Measurements from ENCODE around the gene SAA1. TPM values are rescaled to one million over a fixed set of nuclear protein-coding genes. Genes with fewer than 3 reads are reported as not detected.

Gene SAA1
- total RNA-seq, 1 donor from 2014 or later: 70.4 TPM

DNA sequence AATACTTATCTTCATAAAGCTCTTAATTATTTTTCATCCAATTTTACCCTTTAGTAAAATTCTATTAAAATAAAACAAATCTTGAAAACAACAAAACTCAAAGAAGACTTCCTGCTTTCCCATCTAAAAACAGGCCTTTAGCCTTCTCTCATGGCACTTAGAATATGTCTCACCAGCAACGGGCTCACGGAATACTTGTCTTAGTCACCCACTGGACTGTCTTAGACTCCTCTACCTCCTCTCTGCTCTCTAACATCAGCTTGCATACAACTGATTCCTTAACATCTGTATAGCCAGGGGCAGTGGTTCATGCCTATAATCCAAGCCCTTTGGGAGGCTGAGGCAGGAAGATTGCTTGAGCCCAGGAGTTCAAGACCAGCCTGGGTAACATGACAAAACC is 42.2 kb downstream of the SAA1 start:
- Histone ChIP-seq H3K4me3 (no peak overlapping the region), H3K36me3 (peaks cover 56 to 75% of the 10 kb centered on the region in 2 donors), H3K27me3 (no peaks in the 10 kb centered on the region), H3K4me1 (peaks cover 6 to 16% of the 10 kb centered on the region in 2 donors), H3K27ac (peak overlapping the region; percentile 22 to 37), H3K9me3 (no peaks in the 10 kb centered on the region)
- DNase-seq (ENCODE audit: low spot score in 2 of 2): no peak
- intact Hi-C loops (cut with DNase I): no loop called here
- TF ChIP-seq, protein P1, sequence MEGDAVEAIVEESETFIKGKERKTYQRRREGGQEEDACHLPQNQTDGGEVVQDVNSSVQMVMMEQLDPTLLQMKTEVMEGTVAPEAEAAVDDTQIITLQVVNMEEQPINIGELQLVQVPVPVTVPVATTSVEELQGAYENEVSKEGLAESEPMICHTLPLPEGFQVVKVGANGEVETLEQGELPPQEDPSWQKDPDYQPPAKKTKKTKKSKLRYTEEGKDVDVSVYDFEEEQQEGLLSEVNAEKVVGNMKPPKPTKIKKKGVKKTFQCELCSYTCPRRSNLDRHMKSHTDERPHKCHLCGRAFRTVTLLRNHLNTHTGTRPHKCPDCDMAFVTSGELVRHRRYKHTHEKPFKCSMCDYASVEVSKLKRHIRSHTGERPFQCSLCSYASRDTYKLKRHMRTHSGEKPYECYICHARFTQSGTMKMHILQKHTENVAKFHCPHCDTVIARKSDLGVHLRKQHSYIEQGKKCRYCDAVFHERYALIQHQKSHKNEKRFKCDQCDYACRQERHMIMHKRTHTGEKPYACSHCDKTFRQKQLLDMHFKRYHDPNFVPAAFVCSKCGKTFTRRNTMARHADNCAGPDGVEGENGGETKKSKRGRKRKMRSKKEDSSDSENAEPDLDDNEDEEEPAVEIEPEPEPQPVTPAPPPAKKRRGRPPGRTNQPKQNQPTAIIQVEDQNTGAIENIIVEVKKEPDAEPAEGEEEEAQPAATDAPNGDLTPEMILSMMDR (IDR thresholded peaks at IDR 0.05): no peak

DNA sequence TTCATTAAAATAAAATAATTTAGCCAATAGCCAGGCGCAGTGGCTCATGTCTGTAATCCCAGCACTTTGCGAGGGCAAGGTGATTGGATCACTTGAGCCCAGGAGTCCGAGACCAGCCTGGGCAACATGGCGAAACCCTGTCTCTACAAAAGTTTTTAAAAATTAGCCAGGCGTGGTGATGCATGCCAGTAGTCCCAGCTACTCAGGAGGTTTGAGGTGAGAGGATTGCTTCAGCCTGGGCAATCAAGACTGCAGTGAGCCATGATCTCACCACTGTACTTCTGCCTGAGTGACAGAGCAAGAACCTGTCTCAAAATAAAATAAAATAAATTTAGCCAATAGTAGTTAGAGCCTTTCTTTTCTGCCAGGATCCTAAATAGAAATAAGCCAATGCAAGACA is 43.6 kb downstream of the SAA1 start:
- TF ChIP-seq, protein P1 (IDR thresholded peaks at IDR 0.05): no peak
- H3K27ac ChIP-seq: peak overlapping the region; percentile 47 to 90
- no peaks in the 10 kb centered on the region for H3K9me3 ChIP-seq
- no peak for DNase-seq (ENCODE audit: low spot score in 2 of 2)
- no peaks in the 10 kb centered on the region for H3K27me3 ChIP-seq
- peaks cover 43 to 60% of the 10 kb centered on the region in 2 donors for H3K36me3 ChIP-seq
- intact Hi-C loops (cut with DNase I): loop anchor here (5.0 to 10.0 kb wide), 2 partner anchors 278 to 325 kb away; partner anchors contain the start of gene UEVLD
- H3K4me3 ChIP-seq: no peak overlapping the region
- H3K4me1 ChIP-seq: peaks cover 8 to 28% of the 10 kb centered on the region in 2 donors

DNA sequence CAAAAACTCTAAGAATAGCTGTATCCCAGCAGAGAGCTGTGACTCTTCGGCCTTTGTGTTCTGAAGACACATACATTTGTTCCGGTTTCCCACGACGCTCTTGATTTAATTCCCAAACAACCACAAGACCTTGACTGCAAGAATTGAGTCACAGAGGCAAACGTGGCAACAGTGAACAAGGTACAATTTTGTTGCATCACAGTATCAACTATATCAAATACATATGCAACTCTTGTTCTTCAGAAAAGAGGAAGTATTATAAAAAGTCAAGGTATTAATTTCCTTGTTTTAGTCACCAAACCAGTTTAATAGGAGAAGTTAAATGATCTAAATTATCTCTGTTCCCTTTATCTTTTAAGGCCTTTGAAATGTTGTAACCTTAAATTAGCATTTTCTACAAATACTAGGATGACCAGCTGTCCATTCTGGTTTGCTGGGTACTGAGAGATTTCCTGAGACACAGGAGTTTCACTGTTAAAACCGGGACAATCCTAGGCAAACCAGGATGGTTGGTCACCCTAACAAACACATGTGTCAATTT is 44.8 kb downstream of the SAA1 start:
- Histone ChIP-seq H3K27ac (peak overlapping the region; percentile 86 to 90), H3K36me3 (peaks cover 33 to 48% of the 10 kb centered on the region in 2 donors), H3K4me3 (no peak overlapping the region), H3K4me1 (peaks cover 13 to 40% of the 10 kb centered on the region in 2 donors), H3K9me3 (no peaks in the 10 kb centered on the region), H3K27me3 (no peaks in the 10 kb centered on the region)
- TF ChIP-seq, protein P1 (IDR thresholded peaks at IDR 0.05): no peak
- DNase-seq (ENCODE audit: low spot score in 2 of 2): no peak
- intact Hi-C loops (cut with DNase I): loop anchor here (5.0 to 10.0 kb wide), 2 partner anchors 276 to 326 kb away; partner anchors contain the start of gene UEVLD

DNA sequence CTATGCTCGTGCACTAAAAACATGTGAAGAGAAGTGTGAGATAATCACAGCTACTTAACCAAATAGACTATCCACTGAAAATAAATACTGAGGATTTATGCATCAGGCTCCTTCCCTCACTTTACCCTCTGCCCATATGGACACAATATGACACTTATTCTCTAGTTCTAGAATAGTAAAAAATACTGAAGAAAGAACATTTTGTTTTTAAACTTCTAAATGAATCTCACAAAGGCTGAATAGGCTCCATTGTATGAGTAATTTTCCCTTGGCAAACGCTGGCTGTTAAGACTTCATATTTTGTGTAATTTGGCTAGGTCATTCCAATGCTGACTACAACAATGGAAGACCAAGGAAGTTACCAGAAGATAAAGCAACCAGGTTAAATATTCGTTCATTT is 45.9 kb downstream of the SAA1 start:
- peak overlapping the region; percentile 86 to 90 for H3K27ac ChIP-seq

DNA sequence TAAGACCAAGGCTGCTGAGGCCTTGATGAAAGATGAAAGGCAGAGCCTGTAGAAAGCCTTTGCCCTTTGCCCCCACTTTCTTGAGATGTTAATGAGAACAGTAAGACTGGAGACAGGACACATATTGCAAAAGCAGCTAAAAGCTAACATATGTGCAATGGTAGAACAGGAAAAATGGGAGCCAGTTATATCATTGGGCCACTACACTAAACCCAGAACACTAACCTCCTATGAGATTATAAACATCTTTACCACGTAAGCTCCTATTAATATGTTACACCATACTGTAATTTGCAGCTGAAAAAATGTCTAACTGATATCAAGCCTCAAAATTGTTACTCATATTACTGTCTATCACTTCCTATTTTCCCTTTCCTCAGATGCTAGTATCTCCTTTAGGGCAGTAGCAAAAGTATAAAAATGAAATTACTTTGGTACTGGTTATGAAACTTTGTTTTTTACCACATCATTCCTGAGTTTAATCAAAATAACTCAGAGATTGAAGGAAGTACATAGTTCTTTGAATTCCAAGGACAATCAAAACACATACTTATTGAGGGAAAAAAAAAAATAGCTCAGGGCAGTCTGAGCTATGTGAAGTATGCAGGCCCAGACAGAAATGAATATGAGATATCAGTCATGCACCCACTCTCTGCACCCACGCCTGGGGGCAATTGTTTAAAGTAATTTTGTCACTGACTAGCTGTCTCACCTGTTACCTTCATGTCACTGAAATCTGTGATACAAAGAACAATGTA is 46.8 kb downstream of the SAA1 start:
- H3K9me3 ChIP-seq: no peaks in the 10 kb centered on the region
- peak overlapping the region; percentile 12 to 19 for H3K4me3 ChIP-seq
- peak overlapping the region; percentile 86 to 90 for H3K27ac ChIP-seq
- intact Hi-C loops (cut with DNase I): loop anchor here (1.0 to 10.0 kb wide), 4 partner anchors 9 to 328 kb away; partner anchors contain the start of genes GTF2H1, HPS5, LDHA and UEVLD
- TF ChIP-seq, protein P1 (IDR thresholded peaks at IDR 0.05): no peak
- peaks cover 13 to 42% of the 10 kb centered on the region in 2 donors for H3K4me1 ChIP-seq
- no peaks in the 10 kb centered on the region for H3K27me3 ChIP-seq
- peaks cover 25 to 32% of the 10 kb centered on the region in 2 donors for H3K36me3 ChIP-seq
- no peak for DNase-seq (ENCODE audit: low spot score in 2 of 2)

More for the DNA sequence above, 45.9 kb downstream of the SAA1 start:
- no peaks in the 10 kb centered on the region for H3K27me3 ChIP-seq
- intact Hi-C loops (cut with DNase I): loop anchor here (2.0 to 10.0 kb wide), 3 partner anchors 83 to 327 kb away; partner anchors contain the start of genes LDHA and UEVLD
- H3K4me3 ChIP-seq: peak overlapping the region; percentile 12 to 27
- TF ChIP-seq, protein P1 (IDR thresholded peaks at IDR 0.05): no peak
- peaks cover 30 to 37% of the 10 kb centered on the region in 2 donors for H3K36me3 ChIP-seq
- H3K4me1 ChIP-seq: peaks cover 13 to 42% of the 10 kb centered on the region in 2 donors
- DNase-seq (ENCODE audit: low spot score in 2 of 2): no peak
- H3K9me3 ChIP-seq: no peaks in the 10 kb centered on the region

All from ascending aorta (tissue), 2 donors.